ENCODE results near the gene COL10A1. TPM values are rescaled to one million over a fixed set of nuclear protein-coding genes. Genes with fewer than 3 reads are reported as not detected.

Gene COL10A1
- total RNA-seq = under 1 TPM in 1 of 2 donors, not detected in 1; 0.14 TPM
- long read RNA-seq, donor 1, partial matches to known transcripts = 0 of 2 reads
- long read RNA-seq, donor 1, other reads (novel, unspliced or antisense) = 2 of 2 reads
- long read RNA-seq, donor 2, partial matches to known transcripts = 0 of 1 reads
- long read RNA-seq, donor 2, other reads (novel, unspliced or antisense) = 1 of 1 reads

DNA sequence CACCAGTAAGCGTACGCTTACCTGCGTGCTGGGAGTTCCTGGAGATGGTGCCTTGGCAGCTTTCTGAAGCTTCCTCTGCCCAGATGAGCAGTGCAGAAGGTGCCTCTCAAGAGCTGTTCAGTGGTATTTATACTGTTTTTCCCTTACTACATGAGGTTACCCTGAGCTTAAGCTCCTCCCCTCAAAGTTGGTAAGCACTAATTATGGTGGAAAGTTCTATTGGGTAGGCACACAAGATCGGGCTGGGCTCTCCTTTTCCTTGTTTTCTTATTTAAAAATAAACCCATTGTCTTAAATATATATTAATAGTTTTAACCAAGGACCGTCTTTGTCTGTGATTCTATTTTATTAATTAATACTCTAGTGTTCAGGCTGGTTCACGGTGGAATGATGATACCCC is at the start of gene COL10A1:
COL10A1 (minus strand) TSS at position 101 of the 400 bp plus-strand sequence. CDS start 640 bp downstream, outside the sequence.
- intact Hi-C loops (cut with DNase I) = no loop called here
- no peak for DNase-seq (ENCODE audit: low spot score)

DNA sequence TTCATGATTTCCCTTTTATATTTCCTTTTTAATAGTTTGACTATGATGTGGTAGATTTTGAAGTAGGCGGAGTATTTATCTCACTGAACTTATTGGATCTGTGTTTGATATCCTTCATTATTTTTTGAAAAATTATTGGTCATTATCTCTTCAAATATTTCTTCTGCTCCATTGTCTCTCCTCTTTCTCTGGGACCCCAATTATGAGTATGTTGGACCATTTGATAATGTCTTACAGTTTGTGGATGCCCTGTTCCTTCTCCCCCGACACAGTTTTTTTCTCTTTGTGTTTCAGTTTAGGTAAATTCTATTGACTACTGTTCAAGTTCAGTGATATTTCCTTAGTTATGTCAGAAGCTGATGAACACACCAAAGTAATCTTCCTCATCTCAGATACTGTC is 49.4 kb upstream of the COL10A1 start:
- intact Hi-C loops (cut with DNase I) = no loop called here
- DNase-seq (ENCODE audit: low spot score) = no peak

GRCh38 chr6:116173928-116174327 is 48.0 kb upstream of the COL10A1 start:
- intact Hi-C loops (cut with DNase I) = no loop called here
- DNase-seq (ENCODE audit: low spot score) = no peak

DNA sequence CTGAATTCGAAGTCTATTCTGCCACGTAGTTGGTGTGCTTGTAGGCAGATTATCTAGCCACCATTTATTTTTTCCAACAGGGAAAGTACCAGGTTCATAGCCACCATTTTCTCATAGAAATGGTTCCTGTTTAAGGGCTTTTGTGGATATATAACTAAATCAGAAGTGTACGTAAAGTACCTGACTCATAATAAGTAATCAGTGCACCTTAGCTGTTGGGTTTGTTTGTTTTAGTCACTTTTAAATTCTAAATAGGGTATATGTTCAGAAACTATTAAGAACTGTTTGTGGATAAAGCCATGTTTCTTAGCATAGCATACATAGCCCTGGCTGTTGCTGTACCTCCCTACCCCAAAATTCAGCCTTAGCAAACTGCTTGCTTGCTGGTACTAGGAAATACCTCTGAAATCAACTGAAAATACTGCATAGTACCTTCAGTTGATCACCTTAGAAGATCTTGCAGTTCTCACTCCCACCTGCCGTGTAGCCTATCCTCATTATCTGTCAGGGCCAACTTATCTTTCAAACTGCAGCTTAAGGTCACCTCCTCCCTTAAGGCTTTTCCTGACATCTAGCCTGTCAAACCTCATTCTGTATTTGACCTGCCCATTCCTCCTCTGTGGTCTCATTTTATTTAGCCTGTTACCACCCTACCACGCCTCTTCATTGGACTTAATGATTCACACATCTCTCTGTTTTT is 44.6 kb upstream of the COL10A1 start:
- intact Hi-C loops (cut with DNase I) = no loop called here

DNA sequence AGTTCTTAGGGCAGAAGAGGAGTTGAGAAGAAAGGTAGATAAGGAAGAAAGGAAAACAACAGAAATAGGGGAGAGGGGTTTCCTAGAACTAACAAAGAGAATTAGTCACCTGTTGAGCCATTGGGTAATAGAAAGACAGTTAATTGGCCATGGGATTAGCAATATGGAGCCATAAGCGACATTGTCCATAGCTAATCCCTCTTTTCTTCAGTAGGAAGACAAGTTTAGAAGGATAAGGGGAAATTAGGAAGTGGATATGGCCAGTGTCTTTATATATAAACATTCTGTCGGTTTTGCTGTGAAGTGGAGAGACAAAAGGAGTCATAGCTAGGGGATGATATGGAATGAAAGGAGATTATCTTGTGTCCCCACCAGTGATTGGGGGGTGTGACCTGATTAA is 43.9 kb upstream of the COL10A1 start:
- intact Hi-C loops (cut with DNase I) = no loop called here
- no peak for DNase-seq (ENCODE audit: low spot score)

More for the DNA sequence above, 44.6 kb upstream of the COL10A1 start:
- DNase-seq (ENCODE audit: low spot score) = no peak

DNA sequence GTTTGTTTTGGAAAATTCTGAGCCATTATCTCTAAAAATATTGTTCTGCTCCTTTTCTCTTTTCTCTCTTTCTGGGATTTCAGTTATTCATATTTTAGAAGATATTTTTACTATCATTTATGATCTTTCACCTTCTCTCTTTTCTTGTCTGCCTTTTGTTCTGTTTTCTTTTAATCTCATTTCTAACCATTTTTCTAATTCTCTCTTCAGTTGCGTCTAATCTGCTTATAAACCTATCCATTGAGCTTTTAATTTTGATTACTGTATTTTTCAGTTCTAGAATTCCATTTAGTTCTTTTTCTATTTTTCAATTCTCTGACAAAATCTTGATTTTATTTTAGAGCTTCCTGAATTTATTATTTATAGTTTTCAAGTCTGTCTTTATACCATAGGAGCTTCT is 42.2 kb upstream of the COL10A1 start:
- no peak for DNase-seq (ENCODE audit: low spot score)
- intact Hi-C loops (cut with DNase I) = no loop called here

DNA sequence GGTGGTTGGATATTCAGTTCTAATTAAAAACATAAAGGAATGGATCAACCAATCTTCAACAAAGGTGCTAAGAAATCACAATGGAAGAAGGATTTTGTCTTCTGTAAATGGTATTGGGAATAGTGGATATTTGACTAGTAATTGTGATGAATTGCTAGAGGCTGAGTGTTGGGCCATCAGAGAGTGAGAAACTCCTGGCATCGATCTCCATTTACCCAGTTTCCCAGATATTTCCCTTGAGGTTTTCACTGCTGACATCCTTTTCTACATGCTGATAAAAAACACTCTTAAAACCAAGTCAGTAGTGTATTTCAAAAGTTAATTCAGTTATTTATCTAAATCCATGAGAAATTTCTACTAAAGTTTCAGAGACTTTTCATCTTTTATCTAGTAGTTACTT is 40.4 kb upstream of the COL10A1 start:
- intact Hi-C loops (cut with DNase I) = no loop called here
- DNase-seq (ENCODE audit: low spot score) = no peak

DNA sequence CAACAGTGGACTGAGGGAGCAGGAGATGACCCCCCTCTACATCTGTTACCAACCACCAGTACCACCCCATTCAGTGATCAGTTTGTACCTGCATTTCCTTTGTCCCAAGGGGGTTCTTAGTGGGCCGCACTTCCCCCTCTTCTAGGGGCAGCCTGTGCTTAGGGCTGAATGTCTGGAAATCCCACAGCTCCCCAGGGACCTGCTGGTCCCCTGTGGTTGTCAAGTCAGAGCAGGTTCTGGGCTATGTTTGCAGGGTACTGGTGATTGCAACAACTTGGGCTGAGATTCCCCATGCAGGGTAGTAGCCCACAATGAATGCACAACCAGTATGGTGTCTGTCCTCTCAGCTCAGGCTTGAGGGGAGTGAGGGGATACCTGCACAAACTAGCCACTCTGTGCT is 39.7 kb upstream of the COL10A1 start:
- intact Hi-C loops (cut with DNase I) = no loop called here

GRCh38 chr6:116159782-116160524 is 34.0 kb upstream of the COL10A1 start:
- DNase-seq (ENCODE audit: low spot score) = no peak
- intact Hi-C loops (cut with DNase I) = no loop called here

More for the DNA sequence above, 39.7 kb upstream of the COL10A1 start:
- DNase-seq (ENCODE audit: low spot score) = no peak

DNA sequence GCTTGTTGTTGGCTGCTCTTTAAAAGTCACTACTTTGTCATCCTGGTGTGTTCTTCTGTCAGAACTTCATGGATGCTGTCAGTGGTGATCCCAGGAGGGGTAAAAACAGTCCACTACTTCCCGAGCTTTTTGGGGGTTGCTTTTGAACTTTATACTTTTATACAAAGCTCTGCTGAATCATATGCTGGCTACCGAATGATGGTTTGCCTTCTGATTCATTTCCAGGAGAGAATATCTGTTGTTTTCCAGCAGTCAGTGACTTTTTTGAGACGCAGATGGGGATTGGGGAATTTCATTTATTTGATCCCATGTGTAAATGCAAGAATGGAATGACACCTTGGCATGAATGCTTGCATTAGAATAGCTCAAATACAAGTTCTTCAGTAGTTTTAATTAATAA is 32.7 kb upstream of the COL10A1 start:
- DNase-seq (ENCODE audit: low spot score) = no peak
- intact Hi-C loops (cut with DNase I) = no loop called here

DNA sequence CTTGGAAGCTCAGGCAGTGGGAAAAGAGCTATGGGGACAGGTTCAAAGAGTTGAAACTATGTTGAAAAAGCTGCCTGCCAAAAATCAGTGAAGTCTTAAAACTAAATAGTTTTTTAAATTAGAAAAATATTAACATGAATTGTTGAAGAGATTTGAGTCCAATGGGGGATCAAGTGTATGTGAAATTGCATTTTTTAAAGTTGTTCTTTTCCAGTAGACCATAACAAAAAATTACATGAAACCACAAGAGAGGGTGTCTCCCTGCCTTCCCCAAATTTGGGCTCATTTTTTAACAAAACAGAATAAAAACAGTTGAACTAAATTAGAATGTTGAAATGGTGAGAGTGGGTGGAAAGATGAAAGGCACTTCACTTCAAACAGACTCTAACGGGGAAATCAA is 31.5 kb upstream of the COL10A1 start:
- no peak for DNase-seq (ENCODE audit: low spot score)
- intact Hi-C loops (cut with DNase I) = no loop called here

DNA sequence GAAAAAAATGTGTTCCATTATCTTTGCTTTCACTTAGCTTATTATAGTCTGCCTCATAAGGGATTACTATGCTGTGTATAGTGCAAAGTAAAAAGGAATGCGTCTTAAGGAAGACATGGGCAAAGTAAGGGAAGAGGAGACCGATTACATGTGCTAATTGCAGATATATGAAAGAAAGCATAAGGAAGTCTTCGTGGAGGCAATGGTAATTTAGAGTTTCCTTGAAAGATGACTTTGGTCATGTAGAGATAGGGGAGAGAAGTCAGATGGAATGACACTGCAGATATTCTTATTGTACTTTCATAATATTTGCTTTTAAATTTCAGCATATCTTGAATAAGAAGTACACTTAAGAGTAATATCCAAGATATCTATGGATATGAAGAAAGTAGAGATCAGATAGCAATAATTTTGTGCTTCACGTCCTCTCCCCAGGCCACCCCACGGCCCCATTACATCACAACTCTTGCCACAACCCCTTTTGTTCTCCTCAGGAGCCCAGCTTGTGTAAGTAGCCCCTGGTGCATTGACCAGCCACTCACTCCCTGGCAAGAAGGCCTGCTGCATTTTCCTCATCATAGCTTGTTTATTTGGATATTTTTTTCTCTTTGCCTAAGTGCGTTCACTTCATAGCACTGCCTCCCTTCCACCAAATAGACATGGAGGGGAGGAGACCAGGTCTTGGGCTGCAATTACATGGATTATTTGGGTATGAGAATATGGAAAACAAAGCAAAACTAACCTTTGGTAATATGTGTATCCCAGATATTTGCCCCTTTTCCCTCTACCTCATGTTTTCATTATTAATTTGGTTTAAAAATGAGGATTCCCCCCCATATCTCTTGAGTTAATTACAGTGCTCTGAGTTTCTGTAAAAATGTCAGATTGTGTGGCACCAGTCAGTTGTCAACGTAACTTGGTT is 30.7 kb upstream of the COL10A1 start:
- intact Hi-C loops (cut with DNase I) = no loop called here
- no peak for DNase-seq (ENCODE audit: low spot score)

DNA sequence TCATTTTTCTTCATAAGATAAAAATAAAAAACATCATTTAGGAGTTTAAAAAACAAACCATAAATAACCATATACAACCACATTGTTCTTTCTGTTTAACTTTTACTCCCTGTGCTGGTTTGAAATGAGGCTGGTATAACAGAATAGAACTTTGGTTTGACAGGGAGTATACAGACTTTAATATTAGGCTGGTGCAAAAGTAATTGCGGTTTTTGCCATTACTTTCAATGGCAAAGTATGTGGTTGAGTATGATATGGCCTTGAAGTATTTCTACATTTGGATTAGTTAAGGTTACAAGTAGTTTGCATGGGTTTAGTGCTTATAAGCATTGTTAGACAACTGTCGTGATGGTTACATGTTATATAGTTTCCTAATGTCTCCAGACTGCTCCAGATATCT is 29.0 kb upstream of the COL10A1 start:
- DNase-seq (ENCODE audit: low spot score) = no peak
- intact Hi-C loops (cut with DNase I) = no loop called here

GRCh38 chr6:116152620-116153019 is 26.7 kb upstream of the COL10A1 start:
- intact Hi-C loops (cut with DNase I) = no loop called here
- no peak for DNase-seq (ENCODE audit: low spot score)

- intact Hi-C loops (cut with DNase I) = no loop called here
- DNase-seq (ENCODE audit: low spot score) = no peak
Measured at GRCh38 chr6:116145803-116146675, 20.1 kb upstream of the COL10A1 start.

- DNase-seq (ENCODE audit: low spot score) = no peak
- intact Hi-C loops (cut with DNase I) = no loop called here
Measured at GRCh38 chr6:116144605-116145004, 18.7 kb upstream of the COL10A1 start.

GRCh38 chr6:116139917-116140316 is 14.0 kb upstream of the COL10A1 start:
- intact Hi-C loops (cut with DNase I) = no loop called here
- DNase-seq (ENCODE audit: low spot score) = no peak

DNA sequence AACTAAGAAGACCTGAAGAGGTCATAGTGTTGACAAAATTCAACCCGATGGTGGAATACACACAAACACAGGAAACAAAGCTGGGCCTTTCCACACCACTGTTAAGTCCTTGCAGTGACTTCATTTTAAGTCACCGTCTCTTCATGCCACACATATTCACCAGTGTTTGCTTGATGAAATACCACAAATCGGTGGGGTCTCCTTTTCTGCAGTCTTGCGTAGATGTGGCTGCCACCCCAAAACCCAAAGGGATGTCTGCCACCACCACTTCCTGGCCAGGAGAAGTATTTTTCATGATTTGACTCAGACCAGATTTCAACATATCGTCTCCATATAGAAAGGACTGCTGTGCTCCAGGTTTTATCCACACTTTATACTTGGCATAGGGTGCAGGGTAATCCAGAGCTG is 11.0 kb upstream of the COL10A1 start:
- DNase-seq (ENCODE audit: low spot score) = no peak
- intact Hi-C loops (cut with DNase I) = no loop called here

DNA sequence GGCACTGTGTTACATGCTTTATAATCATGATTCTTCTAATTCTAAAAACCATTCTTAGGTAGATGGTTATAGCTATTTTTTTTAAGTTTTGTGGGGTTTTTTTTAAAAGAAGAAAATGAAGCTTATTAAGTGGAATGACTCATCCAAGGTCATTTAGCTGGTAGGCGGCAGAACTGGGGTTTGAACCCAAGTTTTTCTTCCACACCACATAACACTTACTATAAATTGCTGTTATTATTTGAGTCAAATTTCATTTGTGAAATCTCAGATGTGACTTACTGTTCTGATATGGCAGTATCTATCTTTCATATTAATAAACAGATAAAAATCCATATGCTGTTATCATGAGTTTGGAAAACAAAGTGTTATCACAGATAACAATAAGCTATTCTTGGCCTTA is 10.4 kb upstream of the COL10A1 start:
- intact Hi-C loops (cut with DNase I) = no loop called here
- DNase-seq (ENCODE audit: low spot score) = no peak
